ENCODE measurements around the gene GNGT2. TPM values are rescaled to one million over a fixed set of nuclear protein-coding genes. Genes with fewer than 3 reads are reported as not detected.

Gene GNGT2
- total and polyA plus RNA-seq, 2 experiments from 2014 or later = 0.42 to 1.5 TPM

DNA sequence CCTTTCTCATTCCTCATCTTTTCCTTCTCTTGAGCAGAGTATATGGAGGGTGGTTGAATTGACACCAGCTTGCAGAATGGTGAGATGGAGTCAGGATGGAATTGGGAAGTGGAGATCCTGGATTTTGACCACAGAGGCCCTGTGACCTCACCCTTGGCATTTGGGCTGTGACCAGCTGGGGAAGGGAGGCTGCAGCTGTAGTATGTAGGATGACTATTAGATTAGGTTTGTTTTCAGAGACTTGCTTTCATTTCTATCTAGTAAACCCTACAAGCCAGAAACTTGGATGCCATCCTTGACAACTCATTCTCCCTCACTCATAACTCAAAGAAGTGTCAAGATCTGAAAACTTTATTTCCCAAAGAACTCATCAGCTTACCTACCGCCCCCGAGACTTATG, 5.9 kb downstream of the GNGT2 start:
- H3K27ac Mint-ChIP-seq = no peak overlapping the region
- TF ChIP-seq EZH2phosphoT487 (IDR thresholded peaks at IDR 0.05; ENCODE audit: unreplicated experiment) (no peak), ZNF331 (CRISPR knock-in tag; IDR thresholded peaks at IDR 0.05; ENCODE audit: low read depth) (no peak), NANOG (IDR thresholded peaks at IDR 0.05; ENCODE audit: borderline replicate concordance) (no peak), JUNB (IDR thresholded peaks at IDR 0.05; ENCODE audit: unreplicated experiment) (no peak), CREB1 (CRISPR knock-in tag; IDR thresholded peaks at IDR 0.05; ENCODE audit: low read depth) (no peak), ZNF114 (CRISPR knock-in tag; IDR thresholded peaks at IDR 0.05) (no peak), EZH2 (IDR thresholded peaks at IDR 0.05; ENCODE audit: low read depth, unreplicated experiment) (no peak), POLR2AphosphoS5 (IDR thresholded peaks at IDR 0.05; ENCODE audit: low read depth) (no peak), STAT1 (IDR thresholded peaks at IDR 0.05; ENCODE audit: unreplicated experiment) (no peak)
- TF ChIP-seq, protein P1, sequence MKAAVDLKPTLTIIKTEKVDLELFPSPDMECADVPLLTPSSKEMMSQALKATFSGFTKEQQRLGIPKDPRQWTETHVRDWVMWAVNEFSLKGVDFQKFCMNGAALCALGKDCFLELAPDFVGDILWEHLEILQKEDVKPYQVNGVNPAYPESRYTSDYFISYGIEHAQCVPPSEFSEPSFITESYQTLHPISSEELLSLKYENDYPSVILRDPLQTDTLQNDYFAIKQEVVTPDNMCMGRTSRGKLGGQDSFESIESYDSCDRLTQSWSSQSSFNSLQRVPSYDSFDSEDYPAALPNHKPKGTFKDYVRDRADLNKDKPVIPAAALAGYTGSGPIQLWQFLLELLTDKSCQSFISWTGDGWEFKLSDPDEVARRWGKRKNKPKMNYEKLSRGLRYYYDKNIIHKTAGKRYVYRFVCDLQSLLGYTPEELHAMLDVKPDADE (IDR thresholded peaks at IDR 0.05) = no peak
- TF ChIP-seq, protein P2, sequence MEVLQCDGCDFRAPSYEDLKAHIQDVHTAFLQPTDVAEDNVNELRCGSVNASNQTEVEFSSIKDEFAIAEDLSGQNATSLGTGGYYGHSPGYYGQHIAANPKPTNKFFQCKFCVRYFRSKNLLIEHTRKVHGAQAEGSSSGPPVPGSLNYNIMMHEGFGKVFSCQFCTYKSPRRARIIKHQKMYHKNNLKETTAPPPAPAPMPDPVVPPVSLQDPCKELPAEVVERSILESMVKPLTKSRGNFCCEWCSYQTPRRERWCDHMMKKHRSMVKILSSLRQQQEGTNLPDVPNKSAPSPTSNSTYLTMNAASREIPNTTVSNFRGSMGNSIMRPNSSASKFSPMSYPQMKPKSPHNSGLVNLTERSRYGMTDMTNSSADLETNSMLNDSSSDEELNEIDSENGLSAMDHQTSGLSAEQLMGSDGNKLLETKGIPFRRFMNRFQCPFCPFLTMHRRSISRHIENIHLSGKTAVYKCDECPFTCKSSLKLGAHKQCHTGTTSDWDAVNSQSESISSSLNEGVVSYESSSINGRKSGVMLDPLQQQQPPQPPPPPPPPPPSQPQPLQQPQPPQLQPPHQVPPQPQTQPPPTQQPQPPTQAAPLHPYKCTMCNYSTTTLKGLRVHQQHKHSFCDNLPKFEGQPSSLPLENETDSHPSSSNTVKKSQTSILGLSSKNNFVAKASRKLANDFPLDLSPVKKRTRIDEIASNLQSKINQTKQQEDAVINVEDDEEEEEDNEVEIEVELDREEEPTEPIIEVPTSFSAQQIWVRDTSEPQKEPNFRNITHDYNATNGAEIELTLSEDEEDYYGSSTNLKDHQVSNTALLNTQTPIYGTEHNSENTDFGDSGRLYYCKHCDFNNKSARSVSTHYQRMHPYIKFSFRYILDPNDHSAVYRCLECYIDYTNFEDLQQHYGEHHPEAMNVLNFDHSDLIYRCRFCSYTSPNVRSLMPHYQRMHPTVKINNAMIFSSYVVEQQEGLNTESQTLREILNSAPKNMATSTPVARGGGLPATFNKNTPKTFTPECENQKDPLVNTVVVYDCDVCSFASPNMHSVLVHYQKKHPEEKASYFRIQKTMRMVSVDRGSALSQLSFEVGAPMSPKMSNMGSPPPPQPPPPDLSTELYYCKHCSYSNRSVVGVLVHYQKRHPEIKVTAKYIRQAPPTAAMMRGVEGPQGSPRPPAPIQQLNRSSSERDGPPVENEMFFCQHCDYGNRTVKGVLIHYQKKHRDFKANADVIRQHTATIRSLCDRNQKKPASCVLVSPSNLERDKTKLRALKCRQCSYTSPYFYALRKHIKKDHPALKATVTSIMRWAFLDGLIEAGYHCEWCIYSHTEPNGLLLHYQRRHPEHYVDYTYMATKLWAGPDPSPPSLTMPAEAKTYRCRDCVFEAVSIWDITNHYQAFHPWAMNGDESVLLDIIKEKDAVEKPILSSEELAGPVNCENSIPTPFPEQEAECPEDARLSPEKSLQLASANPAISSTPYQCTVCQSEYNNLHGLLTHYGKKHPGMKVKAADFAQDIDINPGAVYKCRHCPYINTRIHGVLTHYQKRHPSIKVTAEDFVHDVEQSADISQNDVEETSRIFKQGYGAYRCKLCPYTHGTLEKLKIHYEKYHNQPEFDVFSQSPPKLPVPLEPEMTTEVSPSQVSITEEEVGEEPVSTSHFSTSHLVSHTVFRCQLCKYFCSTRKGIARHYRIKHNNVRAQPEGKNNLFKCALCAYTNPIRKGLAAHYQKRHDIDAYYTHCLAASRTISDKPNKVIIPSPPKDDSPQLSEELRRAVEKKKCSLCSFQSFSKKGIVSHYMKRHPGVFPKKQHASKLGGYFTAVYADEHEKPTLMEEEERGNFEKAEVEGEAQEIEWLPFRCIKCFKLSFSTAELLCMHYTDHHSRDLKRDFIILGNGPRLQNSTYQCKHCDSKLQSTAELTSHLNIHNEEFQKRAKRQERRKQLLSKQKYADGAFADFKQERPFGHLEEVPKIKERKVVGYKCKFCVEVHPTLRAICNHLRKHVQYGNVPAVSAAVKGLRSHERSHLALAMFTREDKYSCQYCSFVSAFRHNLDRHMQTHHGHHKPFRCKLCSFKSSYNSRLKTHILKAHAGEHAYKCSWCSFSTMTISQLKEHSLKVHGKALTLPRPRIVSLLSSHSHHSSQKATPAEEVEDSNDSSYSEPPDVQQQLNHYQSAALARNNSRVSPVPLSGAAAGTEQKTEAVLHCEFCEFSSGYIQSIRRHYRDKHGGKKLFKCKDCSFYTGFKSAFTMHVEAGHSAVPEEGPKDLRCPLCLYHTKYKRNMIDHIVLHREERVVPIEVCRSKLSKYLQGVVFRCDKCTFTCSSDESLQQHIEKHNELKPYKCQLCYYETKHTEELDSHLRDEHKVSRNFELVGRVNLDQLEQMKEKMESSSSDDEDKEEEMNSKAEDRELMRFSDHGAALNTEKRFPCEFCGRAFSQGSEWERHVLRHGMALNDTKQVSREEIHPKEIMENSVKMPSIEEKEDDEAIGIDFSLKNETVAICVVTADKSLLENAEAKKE (CRISPR knock-in tag; IDR thresholded peaks at IDR 0.05) = no peak
- TF ChIP-seq, protein P3, sequence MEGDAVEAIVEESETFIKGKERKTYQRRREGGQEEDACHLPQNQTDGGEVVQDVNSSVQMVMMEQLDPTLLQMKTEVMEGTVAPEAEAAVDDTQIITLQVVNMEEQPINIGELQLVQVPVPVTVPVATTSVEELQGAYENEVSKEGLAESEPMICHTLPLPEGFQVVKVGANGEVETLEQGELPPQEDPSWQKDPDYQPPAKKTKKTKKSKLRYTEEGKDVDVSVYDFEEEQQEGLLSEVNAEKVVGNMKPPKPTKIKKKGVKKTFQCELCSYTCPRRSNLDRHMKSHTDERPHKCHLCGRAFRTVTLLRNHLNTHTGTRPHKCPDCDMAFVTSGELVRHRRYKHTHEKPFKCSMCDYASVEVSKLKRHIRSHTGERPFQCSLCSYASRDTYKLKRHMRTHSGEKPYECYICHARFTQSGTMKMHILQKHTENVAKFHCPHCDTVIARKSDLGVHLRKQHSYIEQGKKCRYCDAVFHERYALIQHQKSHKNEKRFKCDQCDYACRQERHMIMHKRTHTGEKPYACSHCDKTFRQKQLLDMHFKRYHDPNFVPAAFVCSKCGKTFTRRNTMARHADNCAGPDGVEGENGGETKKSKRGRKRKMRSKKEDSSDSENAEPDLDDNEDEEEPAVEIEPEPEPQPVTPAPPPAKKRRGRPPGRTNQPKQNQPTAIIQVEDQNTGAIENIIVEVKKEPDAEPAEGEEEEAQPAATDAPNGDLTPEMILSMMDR (conservative IDR thresholded peaks at IDR 0.05; ENCODE audit: low read depth in 2 of 2) = no peak
- TF ChIP-seq, protein P4, sequence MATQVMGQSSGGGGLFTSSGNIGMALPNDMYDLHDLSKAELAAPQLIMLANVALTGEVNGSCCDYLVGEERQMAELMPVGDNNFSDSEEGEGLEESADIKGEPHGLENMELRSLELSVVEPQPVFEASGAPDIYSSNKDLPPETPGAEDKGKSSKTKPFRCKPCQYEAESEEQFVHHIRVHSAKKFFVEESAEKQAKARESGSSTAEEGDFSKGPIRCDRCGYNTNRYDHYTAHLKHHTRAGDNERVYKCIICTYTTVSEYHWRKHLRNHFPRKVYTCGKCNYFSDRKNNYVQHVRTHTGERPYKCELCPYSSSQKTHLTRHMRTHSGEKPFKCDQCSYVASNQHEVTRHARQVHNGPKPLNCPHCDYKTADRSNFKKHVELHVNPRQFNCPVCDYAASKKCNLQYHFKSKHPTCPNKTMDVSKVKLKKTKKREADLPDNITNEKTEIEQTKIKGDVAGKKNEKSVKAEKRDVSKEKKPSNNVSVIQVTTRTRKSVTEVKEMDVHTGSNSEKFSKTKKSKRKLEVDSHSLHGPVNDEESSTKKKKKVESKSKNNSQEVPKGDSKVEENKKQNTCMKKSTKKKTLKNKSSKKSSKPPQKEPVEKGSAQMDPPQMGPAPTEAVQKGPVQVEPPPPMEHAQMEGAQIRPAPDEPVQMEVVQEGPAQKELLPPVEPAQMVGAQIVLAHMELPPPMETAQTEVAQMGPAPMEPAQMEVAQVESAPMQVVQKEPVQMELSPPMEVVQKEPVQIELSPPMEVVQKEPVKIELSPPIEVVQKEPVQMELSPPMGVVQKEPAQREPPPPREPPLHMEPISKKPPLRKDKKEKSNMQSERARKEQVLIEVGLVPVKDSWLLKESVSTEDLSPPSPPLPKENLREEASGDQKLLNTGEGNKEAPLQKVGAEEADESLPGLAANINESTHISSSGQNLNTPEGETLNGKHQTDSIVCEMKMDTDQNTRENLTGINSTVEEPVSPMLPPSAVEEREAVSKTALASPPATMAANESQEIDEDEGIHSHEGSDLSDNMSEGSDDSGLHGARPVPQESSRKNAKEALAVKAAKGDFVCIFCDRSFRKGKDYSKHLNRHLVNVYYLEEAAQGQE (IDR thresholded peaks at IDR 0.05; ENCODE audit: unreplicated experiment) = no peak
- no peak overlapping the region for H3K4me3 Mint-ChIP-seq
- H3K4me1 Mint-ChIP-seq = peaks cover 8% of the 10 kb centered on the region
- Histone ChIP-seq H3K27me3 (ENCODE audit: insufficient read depth) (no peaks in the 10 kb centered on the region), H3K36me3 (ENCODE audit: insufficient read depth) (no peaks in the 10 kb centered on the region), H3K4me2 (no peak overlapping the region), H3F3A (replicated peaks; ENCODE audit: low read depth) (no peaks in the 10 kb centered on the region), H3K4me3 (no peak overlapping the region), H3K9me2 (ENCODE audit: insufficient read depth) (peaks cover 4% of the 10 kb centered on the region; the same call in 1 of the 2 replicates), H3K27ac (ENCODE audit: low read depth) (no peak overlapping the region), H3K4me1 (ENCODE audit: insufficient read depth) (peaks cover 9% of the 10 kb centered on the region; the same call in 1 of the 2 replicates), H4K20me1 (replicated peaks; ENCODE audit: insufficient read depth) (no peaks in the 10 kb centered on the region), H2AFZ (no peak overlapping the region), H3K79me2 (replicated peaks; ENCODE audit: insufficient read depth) (no peaks in the 10 kb centered on the region)
- no peaks in the 10 kb centered on the region for H3K36me3 Mint-ChIP-seq (ENCODE audit: low read depth)
- peaks cover 19% of the 10 kb centered on the region for H3K27me3 Mint-ChIP-seq (ENCODE audit: insufficient read depth, low read depth, poor library complexity)
- no peak for ATAC-seq
- DNase-seq (ENCODE audit: low spot score) = no peak
- H3K9me3 Mint-ChIP-seq = no peaks in the 10 kb centered on the region

All from GM23338 (cell line).